Measurements from ENCODE around the gene ACOT9. TPM values are rescaled to one million over a fixed set of nuclear protein-coding genes. Genes with fewer than 3 reads are reported as not detected.

The ACOT9 gene
- total RNA-seq, 4 donors from 2014 or later, result 21.4 to 72.2 (median 27.5) TPM

DNA sequence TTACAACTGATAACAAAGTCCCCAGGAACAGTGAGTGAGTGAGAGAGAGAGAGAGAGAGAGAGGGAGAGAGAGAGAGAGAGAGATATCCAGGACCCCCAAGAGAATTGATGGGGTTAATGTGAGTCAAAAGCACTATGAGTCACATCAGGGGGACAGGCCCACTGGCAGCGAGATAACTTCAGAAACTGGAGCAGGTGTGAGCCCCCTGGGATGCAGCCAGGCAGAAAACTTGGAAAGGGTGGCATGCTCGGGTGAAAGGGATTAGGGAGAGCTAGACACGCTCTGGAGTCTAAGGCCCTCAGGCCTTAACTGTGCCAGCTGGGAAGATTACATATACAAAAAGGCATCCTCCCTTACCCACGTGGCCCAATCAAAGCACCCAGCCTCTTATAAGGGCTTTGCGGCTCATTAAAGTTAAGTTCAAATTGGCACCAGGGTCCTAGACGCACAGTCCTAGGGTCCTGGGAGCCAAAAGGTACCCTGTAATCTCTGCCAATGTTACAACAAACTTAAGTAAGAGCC lies 841 bp downstream of the ACOT9 start:
- H3K4me1 ChIP-seq, result peaks cover 0 to 7% (median 0%) of the 10 kb centered on the region in 4 donors
- peak overlapping the region; percentile 58 to 82 (median 74) for H3K4me3 ChIP-seq
- TF ChIP-seq CTCF (IDR thresholded peaks at IDR 0.05) (peak in 1 of 5 experiments; percentile 8), POLR2A (IDR thresholded peaks at IDR 0.05) (no peak), EP300 (IDR thresholded peaks at IDR 0.05; ENCODE audit: low read depth) (no peak), POLR2AphosphoS5 (IDR thresholded peaks at IDR 0.05) (peak in 2 of 3 donors; percentile 17 to 54)
- H3K27me3 ChIP-seq, result no peaks in the 10 kb centered on the region
- DNase-seq, result peak; percentile 31
- intact Hi-C loops (cut with DNase I; ENCODE audit: low total_unique reads), result no loop called here
- H3K9me3 ChIP-seq, result no peaks in the 10 kb centered on the region
- in situ Hi-C loops (cut with MboI; ENCODE audit: low pct_ligation_motif_present in 1 of 4, low pct_unique_long_range_greater_than_20kb in 1 of 4, low sequenced_read_pairs in 3 of 4), result no loop called here
- 17 to 31% methylated on average over 1 to 6 of the region's 6 CpGs for WGBS, 2 donors (ENCODE audit: low coverage in 1 of 2)
- peak overlapping the region; percentile 91 to 96 (median 94) for H3K27ac ChIP-seq
- H3K36me3 ChIP-seq, result no peaks in the 10 kb centered on the region

GRCh38 chrX:23737413-23737812 lies 5.7 kb downstream of the ACOT9 start:
- Histone ChIP-seq H3K4me1 (peaks cover 0 to 4% (median 0%) of the 10 kb centered on the region in 4 donors), H3K27me3 (no peaks in the 10 kb centered on the region), H3K36me3 (no peaks in the 10 kb centered on the region), H3K9me3 (no peaks in the 10 kb centered on the region), H3K4me3 (no peak overlapping the region), H3K27ac (no peak overlapping the region)
- intact Hi-C loops (cut with DNase I; ENCODE audit: low total_unique reads) (no loop called here), in situ Hi-C loops (cut with MboI; ENCODE audit: low pct_ligation_motif_present in 1 of 4, low pct_unique_long_range_greater_than_20kb in 1 of 4, low sequenced_read_pairs in 3 of 4) (no loop called here)
- no peak for TF ChIP-seq EP300 (IDR thresholded peaks at IDR 0.05; ENCODE audit: low read depth)
- TF ChIP-seq POLR2AphosphoS5 (IDR thresholded peaks at IDR 0.05), result no peak
- no peak for TF ChIP-seq POLR2A (IDR thresholded peaks at IDR 0.05)
- no peak for TF ChIP-seq CTCF (IDR thresholded peaks at IDR 0.05)
- DNase-seq, result no peak

GRCh38 chrX:23736030-23736429 lies 7.0 kb downstream of the ACOT9 start:
- H3K4me3 ChIP-seq, result no peak overlapping the region
- intact Hi-C loops (cut with DNase I; ENCODE audit: low total_unique reads) (no loop called here), in situ Hi-C loops (cut with MboI; ENCODE audit: low pct_ligation_motif_present in 1 of 4, low pct_unique_long_range_greater_than_20kb in 1 of 4, low sequenced_read_pairs in 3 of 4) (no loop called here)
- no peaks in the 10 kb centered on the region for H3K27me3 ChIP-seq
- H3K27ac ChIP-seq, result no peak overlapping the region
- no peak for TF ChIP-seq POLR2A (IDR thresholded peaks at IDR 0.05)
- no peak for TF ChIP-seq POLR2AphosphoS5 (IDR thresholded peaks at IDR 0.05)
- no peak for TF ChIP-seq CTCF (IDR thresholded peaks at IDR 0.05)
- no peak for TF ChIP-seq EP300 (IDR thresholded peaks at IDR 0.05; ENCODE audit: low read depth)
- 8 to 40% methylated on average over 2 to 3 of the region's 3 CpGs for WGBS, 2 donors (ENCODE audit: low coverage in 1 of 2)
- DNase-seq, result no peak
- H3K4me1 ChIP-seq, result no peaks in the 10 kb centered on the region
- no peaks in the 10 kb centered on the region for H3K9me3 ChIP-seq
- H3K36me3 ChIP-seq, result no peaks in the 10 kb centered on the region

- in situ Hi-C loops (cut with MboI; ENCODE audit: low pct_ligation_motif_present in 1 of 4, low pct_unique_long_range_greater_than_20kb in 1 of 4, low sequenced_read_pairs in 3 of 4), result no loop called here
- no peaks in the 10 kb centered on the region for H3K9me3 ChIP-seq
Observed at GRCh38 chrX:23732704-23733103, 10.4 kb downstream of the ACOT9 start.

More at GRCh38 chrX:23732704-23733103, 10.4 kb downstream of the ACOT9 start:
- 48 to 63% methylated on average over 5 of the region's 5 CpGs for WGBS, 2 donors (ENCODE audit: low coverage in 1 of 2)
- DNase-seq, result no peak
- Histone ChIP-seq H3K27ac (no peak overlapping the region), H3K36me3 (no peaks in the 10 kb centered on the region), H3K4me1 (no peaks in the 10 kb centered on the region), H3K27me3 (no peaks in the 10 kb centered on the region), H3K4me3 (no peak overlapping the region)
- no peak for TF ChIP-seq POLR2A (IDR thresholded peaks at IDR 0.05)
- no peak for TF ChIP-seq CTCF (IDR thresholded peaks at IDR 0.05)
- no peak for TF ChIP-seq POLR2AphosphoS5 (IDR thresholded peaks at IDR 0.05)
- TF ChIP-seq EP300 (IDR thresholded peaks at IDR 0.05; ENCODE audit: low read depth), result no peak
- intact Hi-C loops (cut with DNase I; ENCODE audit: low total_unique reads), result no loop called here

All from transverse colon (tissue), 4 donors.